Measurements from ENCODE around the gene IFNLR1.

- no peak for TF ChIP-seq CTCF (IDR thresholded peaks at IDR 0.05)
- TF ChIP-seq POLR2A (IDR thresholded peaks at IDR 0.05) = no peak
Observed at GRCh38 chr1:24164004-24164403, 23.1 kb downstream of the IFNLR1 start.
